ENCODE data around the gene PPP2CA.

PPP2CA gene

DNA sequence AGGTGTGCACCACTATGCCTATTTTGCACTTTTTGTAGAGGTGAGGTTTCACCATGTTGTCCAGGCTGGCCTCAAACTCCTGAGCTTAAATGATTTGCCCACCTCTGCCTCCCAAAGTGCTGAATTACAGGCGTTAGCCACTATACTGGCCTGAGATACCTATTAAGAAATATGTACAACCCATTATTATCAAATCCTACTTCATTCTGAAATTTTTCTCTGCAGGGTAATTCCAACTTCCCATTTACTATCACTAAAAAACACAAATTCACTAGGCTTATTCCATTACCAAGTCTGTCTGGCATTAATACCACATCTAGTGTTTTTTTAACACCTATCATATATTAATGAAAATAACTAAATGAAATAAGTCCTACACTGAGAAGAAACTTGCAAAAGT, 18.2 kb downstream of the PPP2CA start:
- H3K4me3 ChIP-seq (ENCODE audit: low read depth, low read length), result no peak overlapping the region
- H3K9me3 ChIP-seq, result no peaks in the 10 kb centered on the region
- TF ChIP-seq, protein P1, sequence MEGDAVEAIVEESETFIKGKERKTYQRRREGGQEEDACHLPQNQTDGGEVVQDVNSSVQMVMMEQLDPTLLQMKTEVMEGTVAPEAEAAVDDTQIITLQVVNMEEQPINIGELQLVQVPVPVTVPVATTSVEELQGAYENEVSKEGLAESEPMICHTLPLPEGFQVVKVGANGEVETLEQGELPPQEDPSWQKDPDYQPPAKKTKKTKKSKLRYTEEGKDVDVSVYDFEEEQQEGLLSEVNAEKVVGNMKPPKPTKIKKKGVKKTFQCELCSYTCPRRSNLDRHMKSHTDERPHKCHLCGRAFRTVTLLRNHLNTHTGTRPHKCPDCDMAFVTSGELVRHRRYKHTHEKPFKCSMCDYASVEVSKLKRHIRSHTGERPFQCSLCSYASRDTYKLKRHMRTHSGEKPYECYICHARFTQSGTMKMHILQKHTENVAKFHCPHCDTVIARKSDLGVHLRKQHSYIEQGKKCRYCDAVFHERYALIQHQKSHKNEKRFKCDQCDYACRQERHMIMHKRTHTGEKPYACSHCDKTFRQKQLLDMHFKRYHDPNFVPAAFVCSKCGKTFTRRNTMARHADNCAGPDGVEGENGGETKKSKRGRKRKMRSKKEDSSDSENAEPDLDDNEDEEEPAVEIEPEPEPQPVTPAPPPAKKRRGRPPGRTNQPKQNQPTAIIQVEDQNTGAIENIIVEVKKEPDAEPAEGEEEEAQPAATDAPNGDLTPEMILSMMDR (IDR thresholded peaks at IDR 0.05; ENCODE audit: low read depth, low read length), result no peak
- H3K4me1 ChIP-seq, result peaks cover 13% of the 10 kb centered on the region
- H3K36me3 ChIP-seq, result peaks cover 34% of the 10 kb centered on the region
- no peaks in the 10 kb centered on the region for H3K27me3 ChIP-seq
- no peak for DNase-seq

DNA sequence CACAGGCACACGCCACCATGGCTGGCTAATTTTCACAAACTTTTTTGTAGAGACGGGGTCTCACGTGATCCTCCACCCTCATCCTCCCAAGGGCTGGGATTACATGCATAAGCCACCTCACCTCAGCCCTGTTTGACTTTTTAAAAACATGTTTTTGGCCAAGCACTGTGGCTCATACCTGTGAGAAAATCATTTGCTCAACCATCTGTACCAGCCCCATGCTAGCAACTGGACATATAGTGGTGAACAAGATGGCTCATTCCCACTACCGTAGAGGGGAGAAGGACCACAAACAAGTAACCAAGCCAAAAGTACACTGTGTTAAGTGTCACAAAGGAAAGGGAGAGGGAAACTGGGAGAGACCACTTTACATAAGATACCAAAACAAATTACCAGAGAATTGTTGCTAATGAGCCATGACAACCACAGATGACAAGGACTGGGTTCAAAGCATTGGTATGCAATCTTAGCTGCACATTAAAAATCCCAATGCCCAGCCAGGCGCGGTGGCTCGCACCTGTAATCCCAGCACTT, 19.2 kb downstream of the PPP2CA start:
- TF ChIP-seq, protein P1 (IDR thresholded peaks at IDR 0.05; ENCODE audit: low read depth, low read length), result no peak
- Histone ChIP-seq H3K27me3 (no peaks in the 10 kb centered on the region), H3K9me3 (no peaks in the 10 kb centered on the region), H3K4me1 (peaks cover 13% of the 10 kb centered on the region), H3K4me3 (ENCODE audit: low read depth, low read length) (no peak overlapping the region), H3K36me3 (peaks cover 38% of the 10 kb centered on the region)
- no peak for DNase-seq

DNA sequence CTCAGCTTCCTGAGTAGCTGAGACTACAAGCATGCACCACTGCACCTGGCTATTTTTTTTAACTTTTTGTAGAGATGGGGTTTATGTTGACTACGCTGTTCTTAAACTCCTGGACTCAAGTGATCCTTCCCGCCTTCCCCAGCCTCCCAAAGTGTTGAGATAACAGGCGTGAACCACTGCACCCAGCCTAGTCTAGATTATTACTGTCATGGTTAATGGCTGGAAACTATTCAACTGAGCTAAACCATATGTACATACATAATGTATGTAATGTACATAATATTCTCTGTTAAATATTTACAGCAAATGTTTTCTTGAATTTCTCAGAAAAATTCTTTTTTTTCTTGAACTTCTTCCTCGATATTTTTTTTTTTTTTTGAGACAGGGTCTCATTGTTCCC, 21.3 kb downstream of the PPP2CA start:
- peaks cover 59% of the 10 kb centered on the region for H3K36me3 ChIP-seq
- H3K27me3 ChIP-seq, result no peaks in the 10 kb centered on the region
- TF ChIP-seq, protein P1 (IDR thresholded peaks at IDR 0.05; ENCODE audit: low read depth, low read length), result no peak
- no peak overlapping the region for H3K4me3 ChIP-seq (ENCODE audit: low read depth, low read length)
- DNase-seq, result no peak
- peaks cover 13% of the 10 kb centered on the region for H3K4me1 ChIP-seq
- H3K9me3 ChIP-seq, result no peaks in the 10 kb centered on the region

DNA sequence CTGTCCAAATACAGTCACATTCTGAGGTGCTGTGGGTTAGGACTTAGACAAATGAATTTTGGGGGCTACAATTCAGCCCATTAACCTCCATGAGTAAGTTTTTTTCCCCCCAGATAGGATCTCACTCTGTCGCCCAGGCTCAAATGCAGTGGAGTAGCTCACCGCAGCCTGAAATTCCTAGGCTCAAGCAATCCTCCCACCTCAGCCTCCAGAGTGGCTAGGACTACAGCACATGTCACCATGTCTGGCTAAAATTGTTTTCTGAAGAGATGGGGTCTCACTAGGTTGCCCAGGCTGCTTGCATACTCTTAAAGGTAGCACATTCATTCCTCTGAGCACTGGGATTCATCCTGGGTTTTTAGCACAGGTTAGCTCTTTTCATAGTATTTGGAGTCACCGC, 22.2 kb downstream of the PPP2CA start:
- DNase-seq, result no peak
- Histone ChIP-seq H3K27me3 (no peaks in the 10 kb centered on the region), H3K4me1 (peaks cover 10% of the 10 kb centered on the region), H3K9me3 (no peaks in the 10 kb centered on the region), H3K4me3 (ENCODE audit: low read depth, low read length) (no peak overlapping the region), H3K36me3 (peaks cover 68% of the 10 kb centered on the region)
- TF ChIP-seq, protein P1 (IDR thresholded peaks at IDR 0.05; ENCODE audit: low read depth, low read length), result no peak

DNA sequence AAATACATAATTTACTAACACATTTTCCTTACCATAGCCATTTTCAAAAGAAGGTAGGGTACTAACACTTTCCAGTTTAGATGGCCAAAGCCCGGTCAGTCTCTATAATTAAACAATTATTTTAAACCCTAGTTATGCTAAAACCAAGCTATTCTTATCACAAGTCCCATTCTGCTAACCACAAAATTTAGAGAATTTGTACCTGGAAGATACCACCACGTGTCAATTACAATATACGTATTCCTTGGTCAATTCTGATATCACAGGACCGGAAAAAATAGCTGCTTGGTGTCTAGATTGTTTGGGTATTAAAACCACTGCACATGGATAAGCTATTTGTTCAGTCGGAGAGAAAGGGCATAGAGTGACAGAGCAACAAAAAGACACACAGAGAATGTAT, 30.2 kb downstream of the PPP2CA start:
- Histone ChIP-seq H3K4me1 (no peaks in the 10 kb centered on the region), H3K36me3 (peaks cover 67% of the 10 kb centered on the region), H3K4me3 (ENCODE audit: low read depth, low read length) (no peak overlapping the region), H3K27me3 (no peaks in the 10 kb centered on the region), H3K9me3 (no peaks in the 10 kb centered on the region; the same call in 1 of the 2 replicates)
- DNase-seq, result no peak
- TF ChIP-seq, protein P1 (IDR thresholded peaks at IDR 0.05; ENCODE audit: low read depth, low read length), result no peak

DNA sequence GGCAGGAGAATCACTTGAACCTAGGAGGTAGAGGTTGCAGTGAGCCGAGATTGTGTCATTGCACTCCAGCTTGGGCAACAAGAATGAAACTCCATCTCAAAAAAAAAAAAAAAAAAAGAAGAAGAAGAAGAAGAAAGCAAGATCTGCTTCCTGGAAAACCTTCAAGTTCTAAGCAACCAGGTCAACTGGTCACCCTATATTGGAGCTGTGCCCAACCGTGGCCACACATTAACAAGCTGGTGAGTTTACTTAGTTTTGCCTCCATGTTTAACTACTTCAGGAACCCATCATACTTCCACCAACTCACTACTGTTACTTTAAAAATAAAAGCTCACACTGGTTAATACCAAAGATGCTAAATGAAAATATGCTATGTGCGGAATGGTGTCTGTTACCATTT, 36.8 kb downstream of the PPP2CA start:
- no peak for DNase-seq
- TF ChIP-seq, protein P1 (IDR thresholded peaks at IDR 0.05; ENCODE audit: low read depth, low read length), result no peak
- Histone ChIP-seq H3K4me1 (no peaks in the 10 kb centered on the region), H3K36me3 (peaks cover 4% of the 10 kb centered on the region), H3K27me3 (no peaks in the 10 kb centered on the region), H3K4me3 (ENCODE audit: low read depth, low read length) (no peak overlapping the region), H3K9me3 (no peaks in the 10 kb centered on the region; the same call in 1 of the 2 replicates)

Data from BE2C (cell line).